Measurements from ENCODE around the gene ECE1.

- no peak for TF ChIP-seq POLR2A (IDR thresholded peaks at IDR 0.05)
- no peak for TF ChIP-seq CTCF (IDR thresholded peaks at IDR 0.05)
Measured at GRCh38 chr1:21323091-21323490, 32.8 kb upstream of the ECE1 start.
